GM18873 (cell line): Measurements from ENCODE around the gene KSR1.
"Not testable (repeated sequence)": the region's sequence is repeated elsewhere in the genome, so short reads cannot be mapped to it uniquely, and the experiment has no call there.

Source experiments
- ATAC-seq: cut with Tn5 transposase; IDR thresholded peaks from one replicate; pipeline ENCODE4 v1.9.1; 2021; ENCODE audit warnings: mild to moderate bottlenecking, moderate library complexity, moderate number of reproducible peaks; ENCODE audit not compliant: unreplicated experiment, low FRiP score

KSR1 gene

GRCh38 chr17:27669136-27669535 lies 212.9 kb downstream of the KSR1 start:
- ATAC-seq, result no peak

DNA sequence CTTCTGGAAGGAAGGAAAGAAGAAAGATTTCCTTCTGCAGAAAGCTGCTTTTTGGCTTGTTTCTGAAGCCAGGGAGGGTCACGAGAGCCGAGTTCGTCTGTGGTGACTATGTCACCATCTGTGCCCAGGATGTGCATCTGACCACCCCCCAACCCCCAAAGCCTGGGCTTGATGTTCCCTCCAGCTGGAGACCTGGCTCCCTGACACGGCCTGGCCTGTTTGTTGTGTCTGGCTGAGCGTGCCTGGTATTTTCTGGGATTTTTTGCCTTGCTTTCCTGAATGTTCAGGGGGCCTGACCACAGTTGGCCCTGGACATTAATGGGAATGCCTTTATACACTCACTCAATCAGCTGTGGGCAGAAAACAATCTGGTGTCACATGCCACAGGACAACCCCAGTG lies 213.6 kb downstream of the KSR1 start:
- no peak for ATAC-seq

DNA sequence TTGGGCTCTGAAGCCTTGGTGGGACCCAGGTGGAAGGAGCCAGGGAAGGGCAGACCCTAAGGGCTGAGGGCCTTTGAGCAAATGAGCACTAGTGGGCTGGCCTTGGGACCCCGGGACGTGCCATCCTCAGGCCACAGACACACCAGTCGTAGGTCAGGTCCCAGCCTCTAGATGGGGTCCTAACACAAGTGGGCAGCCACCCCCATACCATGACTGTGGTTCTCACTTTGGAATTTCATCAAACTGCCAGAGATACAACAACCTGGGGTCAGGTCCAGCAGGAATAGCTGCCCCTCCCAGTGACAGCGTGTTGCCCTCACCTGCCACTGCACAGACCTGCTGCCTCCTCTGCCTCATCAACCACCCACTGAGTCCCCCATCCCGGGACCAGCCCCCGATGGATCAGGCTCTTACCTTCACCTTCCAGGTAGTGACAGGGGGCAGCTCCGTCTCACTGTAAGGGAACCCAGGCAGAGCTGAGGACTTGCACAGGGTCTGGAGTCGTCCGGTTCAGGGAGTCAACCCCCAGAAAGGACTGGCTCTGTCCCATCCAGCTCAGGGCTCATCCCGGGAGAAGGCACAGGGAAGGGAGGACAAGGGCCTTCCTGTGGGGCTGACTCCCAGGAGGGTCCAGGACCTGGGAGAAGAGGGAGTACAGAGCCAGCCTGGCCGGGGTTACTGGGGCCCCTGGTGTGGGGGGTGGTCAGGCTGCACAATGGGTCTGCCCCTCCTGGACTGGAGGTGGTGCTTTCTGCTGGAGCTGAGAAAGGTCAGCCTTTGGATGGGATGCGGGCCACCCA lies 214.7 kb downstream of the KSR1 start:
- ATAC-seq, result no peak

DNA sequence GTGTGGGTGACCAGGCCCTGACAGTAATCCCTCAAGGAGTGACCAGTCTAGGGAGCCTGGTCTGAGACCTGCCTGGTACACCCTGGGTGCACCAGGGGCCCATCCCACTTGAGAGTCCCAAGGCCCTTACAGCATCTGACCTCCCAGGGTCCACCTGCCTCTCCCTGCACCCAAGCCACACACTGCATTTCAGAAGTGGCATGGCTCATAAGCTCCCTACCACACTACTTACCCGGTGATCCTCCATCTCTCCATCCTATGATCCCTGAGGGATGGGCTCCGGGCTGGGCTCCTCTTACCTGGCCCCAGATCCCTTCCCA lies 215.3 kb downstream of the KSR1 start:
- ATAC-seq, result no peak

GRCh38 chr17:27671977-27672480 lies 215.8 kb downstream of the KSR1 start:
- not testable (repeated sequence) for ATAC-seq

GRCh38 chr17:27674335-27674734 lies 218.1 kb downstream of the KSR1 start:
- no peak for ATAC-seq
